K562 (cell line): ENCODE results near the gene NDUFB1. TPM values are rescaled to one million over a fixed set of nuclear protein-coding genes. Genes with fewer than 3 reads are reported as not detected.

Experiments used
- BMI1 ChIP-seq: fragments of 150-350 bp; IDR thresholded peaks from 2 replicates; pipeline ENCODE4 v1.6.1; 2014; ENCODE audit warnings: low read length
- CBFB ChIP-seq: sonication (generic); formaldehyde crosslinking; IDR thresholded peaks from 2 replicates; pipeline ENCODE4 v1.4.0; 2020; ENCODE audit warnings: mild to moderate bottlenecking, missing genetic modification reagents
- DIDO1 ChIP-seq: fragments of 450-650 bp; IDR thresholded peaks from 2 replicates; pipeline ENCODE4 v1.6.1; 2016; ENCODE audit warnings: low read depth, missing biosample characterization, missing genetic modification characterization
- ERF ChIP-seq: fragments of 450-650 bp; formaldehyde crosslinking; IDR thresholded peaks from 2 replicates; pipeline ENCODE4 v1.4.0; 2020; ENCODE audit warnings: mild to moderate bottlenecking, mixed read lengths
- HDAC8 ChIP-seq: fragments of 450-650 bp; IDR thresholded peaks from 2 replicates; pipeline ENCODE4 v1.6.1; 2016; ENCODE audit warnings: mild to moderate bottlenecking, missing genetic modification characterization, moderate library complexity, missing compliant biosample characterization
- HEY1 ChIP-seq: fragments of 250-450 bp; sonication (Bioruptor Pico); IDR thresholded peaks from 2 replicates; pipeline ENCODE4 v1.5.0; 2020; ENCODE audit warnings: mild to moderate bottlenecking, moderate library complexity, borderline replicate concordance
- HIVEP1 ChIP-seq: fragments of 250-450 bp; sonication (Bioruptor Pico); IDR thresholded peaks from 2 replicates; pipeline ENCODE4 v1.4.0; 2020; ENCODE audit warnings: mild to moderate bottlenecking
- KHSRP ChIP-seq: fragments of 450-650 bp; IDR thresholded peaks from 2 replicates; pipeline ENCODE4 v1.6.1; 2017
- MAFK ChIP-seq: IDR thresholded peaks from 2 replicates; pipeline ENCODE4 v1.6.1; 2011; ENCODE audit warnings: low read length, improper control_type of control experiment
- MTA3 ChIP-seq: fragments of 450-650 bp; formaldehyde crosslinking; IDR thresholded peaks from 2 replicates; pipeline ENCODE4 v1.6.1; 2017; ENCODE audit warnings: mild to moderate bottlenecking, borderline replicate concordance
- MYNN ChIP-seq, 2 experiments: sonication (generic); formaldehyde crosslinking in 1 of 2; IDR thresholded peaks; 2 replicates each; pipeline versions ENCODE4 v1.5.0 to v1.6.1; 2016 to 2020; ENCODE audit warnings: antibody characterized with exemption in 1 of 2, missing genetic modification reagents in 1 of 2
- NFE2 ChIP-seq: IDR thresholded peaks from 2 replicates; pipeline ENCODE4 v1.6.1; 2014; ENCODE audit warnings: antibody characterized with exemption, low read depth
- NFIX ChIP-seq: fragments of 250-450 bp; sonication (Bioruptor Pico); IDR thresholded peaks from 2 replicates; pipeline ENCODE4 v1.4.0; 2020; ENCODE audit warnings: low read depth, mild to moderate bottlenecking, moderate library complexity
- TAL1 ChIP-seq: fragments of 450-650 bp; IDR thresholded peaks from 2 replicates; pipeline ENCODE4 v1.6.1; 2016; ENCODE audit warnings: mild to moderate bottlenecking
- XRCC4 ChIP-seq: IDR thresholded peaks from one replicate; pipeline ENCODE4 v1.6.1; 2011; ENCODE audit not compliant: insufficient read depth, insufficient read length; ENCODE audit errors: extremely low read depth
- YBX1 ChIP-seq: fragments of 450-650 bp; IDR thresholded peaks from 2 replicates; pipeline ENCODE4 v1.7.1; 2016; ENCODE audit warnings: mild to moderate bottlenecking
- ZBED1 ChIP-seq: IDR thresholded peaks from 2 replicates; pipeline ENCODE4 v1.6.1; 2014
- ZFP36 ChIP-seq: fragments of 150-350 bp; IDR thresholded peaks from 2 replicates; pipeline ENCODE4 v1.6.1; 2018; ENCODE audit warnings: low read length, low read depth; ENCODE audit not compliant: partially characterized antibody
- ZNF408 ChIP-seq: fragments of 250-450 bp; sonication (Bioruptor Pico); IDR thresholded peaks from 2 replicates; pipeline ENCODE4 v1.4.0; 2020; ENCODE audit warnings: low read depth, mild to moderate bottlenecking, moderate library complexity
- ZZZ3 ChIP-seq: fragments of 450-650 bp; IDR thresholded peaks from 2 replicates; pipeline ENCODE4 v1.6.1; 2016; ENCODE audit warnings: antibody characterized with exemption, mild to moderate bottlenecking, moderate library complexity
- polyA plus RNA-seq, 8 experiments: library from polyadenylated mRNA; depleted of rRNA in 4 of 8; stranded (reverse) in 5 of 8; unstranded in 3 of 8; fragments of >200 nt; fragmentation: Nextera tagmentation in 2 of 8; fragmentation: Illumina TruSeq in 1 of 8; extraction: Ambion mirVana in 2 of 8; extraction: Trizol in 1 of 8; gene quantifications; 2 replicates each; pipeline versions ENCODE4 v1.2.1 to v1.2.3, GENCODE V29; 2011 to 2014; ENCODE audit warnings: inconsistent platforms in 1 of 8, missing spikeins in 1 of 8
- total RNA-seq, 7 experiments: library from RNA; depleted of rRNA in 6 of 7; stranded (reverse); fragments of >200 nt in 6 of 7; fragmentation: Illumina TruSeq in 2 of 7; extraction: Trizol in 2 of 7; gene quantifications; 2 replicates each; pipeline versions ENCODE4 v1.2.1 to v1.2.3, GENCODE V29; 2011 to 2021; ENCODE audit warnings: low replicate concordance in 1 of 7
- TF ChIP-seq, protein P1 (sequence below), 2 experiments: fragments of 450-650 bp; formaldehyde crosslinking in 1 of 2; IDR thresholded peaks; 2 replicates each; pipeline versions ENCODE4 v1.4.0 to v1.6.1; 2014 to 2020; ENCODE audit warnings: mild to moderate bottlenecking in 2 of 2, borderline replicate concordance in 1 of 2, low read depth in 1 of 2

The NDUFB1 gene
- total and polyA plus RNA-seq, 9 of the 15 experiments (the other 6 are each of a cell fraction or from before 2014, with no cell fraction given), result 102 to 767 (median 325) TPM

- TF ChIP-seq, protein P1, sequence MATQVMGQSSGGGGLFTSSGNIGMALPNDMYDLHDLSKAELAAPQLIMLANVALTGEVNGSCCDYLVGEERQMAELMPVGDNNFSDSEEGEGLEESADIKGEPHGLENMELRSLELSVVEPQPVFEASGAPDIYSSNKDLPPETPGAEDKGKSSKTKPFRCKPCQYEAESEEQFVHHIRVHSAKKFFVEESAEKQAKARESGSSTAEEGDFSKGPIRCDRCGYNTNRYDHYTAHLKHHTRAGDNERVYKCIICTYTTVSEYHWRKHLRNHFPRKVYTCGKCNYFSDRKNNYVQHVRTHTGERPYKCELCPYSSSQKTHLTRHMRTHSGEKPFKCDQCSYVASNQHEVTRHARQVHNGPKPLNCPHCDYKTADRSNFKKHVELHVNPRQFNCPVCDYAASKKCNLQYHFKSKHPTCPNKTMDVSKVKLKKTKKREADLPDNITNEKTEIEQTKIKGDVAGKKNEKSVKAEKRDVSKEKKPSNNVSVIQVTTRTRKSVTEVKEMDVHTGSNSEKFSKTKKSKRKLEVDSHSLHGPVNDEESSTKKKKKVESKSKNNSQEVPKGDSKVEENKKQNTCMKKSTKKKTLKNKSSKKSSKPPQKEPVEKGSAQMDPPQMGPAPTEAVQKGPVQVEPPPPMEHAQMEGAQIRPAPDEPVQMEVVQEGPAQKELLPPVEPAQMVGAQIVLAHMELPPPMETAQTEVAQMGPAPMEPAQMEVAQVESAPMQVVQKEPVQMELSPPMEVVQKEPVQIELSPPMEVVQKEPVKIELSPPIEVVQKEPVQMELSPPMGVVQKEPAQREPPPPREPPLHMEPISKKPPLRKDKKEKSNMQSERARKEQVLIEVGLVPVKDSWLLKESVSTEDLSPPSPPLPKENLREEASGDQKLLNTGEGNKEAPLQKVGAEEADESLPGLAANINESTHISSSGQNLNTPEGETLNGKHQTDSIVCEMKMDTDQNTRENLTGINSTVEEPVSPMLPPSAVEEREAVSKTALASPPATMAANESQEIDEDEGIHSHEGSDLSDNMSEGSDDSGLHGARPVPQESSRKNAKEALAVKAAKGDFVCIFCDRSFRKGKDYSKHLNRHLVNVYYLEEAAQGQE (IDR thresholded peaks at IDR 0.05; ENCODE audit: borderline replicate concordance), result no peak
- TF ChIP-seq, protein P1 (CRISPR knock-in tag; IDR thresholded peaks at IDR 0.05; ENCODE audit: low read depth), result no peak
- TF ChIP-seq HIVEP1 (CRISPR knock-in tag), result no peak
- TF ChIP-seq NFIX (CRISPR knock-in tag), result no peak
- TF ChIP-seq ZFP36, result no peak
- TF ChIP-seq ZNF408 (CRISPR knock-in tag), result no peak
- TF ChIP-seq MAFK, result no peak
- no peak for TF ChIP-seq HDAC8 (tag)
- no peak for TF ChIP-seq YBX1
- TF ChIP-seq KHSRP, result no peak
- TF ChIP-seq ZZZ3, result no peak
- TF ChIP-seq MYNN (IDR thresholded peaks at IDR 0.05), result peak; percentile 18; the same call in 1 of the 2 replicates
- TF ChIP-seq MYNN (CRISPR knock-in tag; IDR thresholded peaks at IDR 0.05), result no peak
- TF ChIP-seq NFE2, result no peak
- TF ChIP-seq BMI1, result no peak
- TF ChIP-seq HEY1 (CRISPR knock-in tag), result no peak
- no peak for TF ChIP-seq DIDO1 (tag)
- no peak for TF ChIP-seq ZBED1
- TF ChIP-seq MTA3, result no peak
- 0 out of 2 replicates have a peak, but pooled peaks have one; percentile 58 for TF ChIP-seq ERF (CRISPR knock-in tag)
- no peak for TF ChIP-seq XRCC4
- no peak for TF ChIP-seq CBFB (CRISPR knock-in tag)
- TF ChIP-seq TAL1, result no peak
Observed at GRCh38 chr14:92108345-92109254, 12.9 kb downstream of the NDUFB1 start (continued).
